GM21367 (cell line): ENCODE data around the gene CUEDC1.
"Not testable (repeated sequence)": the region's sequence is repeated elsewhere in the genome, so short reads cannot be mapped to it uniquely, and the experiment has no call there.

ENCODE experiments used
- ATAC-seq: cut with Tn5 transposase; IDR thresholded peaks from one replicate; pipeline ENCODE4 v1.9.1; 2021; ENCODE audit not compliant: unreplicated experiment

CUEDC1 gene

GRCh38 chr17:57985675-57985974 is 30.4 kb upstream of the CUEDC1 start:
- no peak for ATAC-seq

GRCh38 chr17:57984936-57985674 is 29.9 kb upstream of the CUEDC1 start:
- no peak for ATAC-seq

GRCh38 chr17:57984261-57984890 is 29.2 kb upstream of the CUEDC1 start:
- ATAC-seq: no peak

- no peak for ATAC-seq
Observed at GRCh38 chr17:57983446-57983845, 28.2 kb upstream of the CUEDC1 start.

GRCh38 chr17:57982452-57983170 is 27.4 kb upstream of the CUEDC1 start:
- no peak for ATAC-seq

- no peak for ATAC-seq
Observed at GRCh38 chr17:57980522-57980921, 25.3 kb upstream of the CUEDC1 start.

GRCh38 chr17:57979076-57979475 is 23.9 kb upstream of the CUEDC1 start:
- ATAC-seq: no peak

- ATAC-seq: no peak
Observed at GRCh38 chr17:57976594-57976993, 21.4 kb upstream of the CUEDC1 start.

GRCh38 chr17:57975044-57975443 is 19.8 kb upstream of the CUEDC1 start:
- ATAC-seq: no peak

GRCh38 chr17:57974053-57974824 is 19.0 kb upstream of the CUEDC1 start:
- not testable (repeated sequence) for ATAC-seq

- no peak for ATAC-seq
Observed at GRCh38 chr17:57972151-57972550, 16.9 kb upstream of the CUEDC1 start.

GRCh38 chr17:57971572-57971971 is 16.4 kb upstream of the CUEDC1 start:
- ATAC-seq: no peak

GRCh38 chr17:57970710-57971109 is 15.5 kb upstream of the CUEDC1 start:
- no peak for ATAC-seq

GRCh38 chr17:57968456-57968855 is 13.2 kb upstream of the CUEDC1 start:
- ATAC-seq: no peak

- ATAC-seq: no peak
Observed at GRCh38 chr17:57966875-57967274, 11.7 kb upstream of the CUEDC1 start.

- ATAC-seq: no peak
Observed at GRCh38 chr17:57966246-57966645, 11.0 kb upstream of the CUEDC1 start.

GRCh38 chr17:57965521-57966160 is 10.4 kb upstream of the CUEDC1 start:
- no peak for ATAC-seq

- no peak for ATAC-seq
Observed at GRCh38 chr17:57963149-57963511, 7.9 kb upstream of the CUEDC1 start.

GRCh38 chr17:57962279-57963148 is 7.3 kb upstream of the CUEDC1 start:
- ATAC-seq: no peak

GRCh38 chr17:57959929-57960328 is 4.7 kb upstream of the CUEDC1 start:
- ATAC-seq: no peak
